IMR-90 (cell line): Measurements from ENCODE around the gene GPR180. TPM values are rescaled to one million over a fixed set of nuclear protein-coding genes. Genes with fewer than 3 reads are reported as not detected.

Experiments used
- ATAC-seq: fragments of 200-7000 bp; cut with Tn5 transposase; 2 replicates; pipeline ENCODE4 v1.9.1; 2020; ENCODE audit warnings: low read depth, mild to moderate bottlenecking, moderate library complexity
- BruUV-seq: library from RNA; stranded (reverse); fragments of 400-500 nt; replicated peaks from 2 replicates; lab custom pipeline; 2021; lab: Mats Ljungman, UMichigan
- CTCF ChIA-PET: fragments of 300-600 bp; formaldehyde crosslinking; extraction: SDS; loops from one replicate; lab custom pipeline; 2021; ENCODE audit warnings: antibody characterized with exemption; lab: Yijun Ruan, JAX
- POLR2A ChIA-PET: fragments of 300-600 bp; sonication (Branson Sonifier 250); formaldehyde crosslinking; loops from one replicate; lab custom pipeline; 2022; ENCODE audit warnings: antibody characterized with exemption; ENCODE audit not compliant: unreplicated experiment; lab: Charles Lee
- DNase-seq: peaks from one replicate; pipeline ENCODE4 v3.0.0; 2013
- H2AFZ ChIP-seq: replicated peaks from 2 replicates; pipeline ENCODE3; 2013; ENCODE audit warnings: low read length, mild to moderate bottlenecking; ENCODE audit not compliant: poor library complexity
- H2AK5ac ChIP-seq: 2 replicates; pipeline ENCODE4 v1.6.1; 2013; ENCODE audit warnings: low read depth, low read length, inconsistent platforms
- H2AK9ac ChIP-seq: replicated peaks from 2 replicates; pipeline ENCODE3; 2013; ENCODE audit warnings: mild to moderate bottlenecking, low read depth, low read length, moderate library complexity; ENCODE audit not compliant: poor library complexity
- H2BK120ac ChIP-seq: 2 replicates; pipeline ENCODE4 v1.6.1; 2013; ENCODE audit warnings: low read depth, low read length, inconsistent platforms
- H2BK15ac ChIP-seq: 3 replicates; pipeline ENCODE4 v1.6.1; 2013; ENCODE audit warnings: low read depth, low read length, inconsistent platforms
- H2BK20ac ChIP-seq: 2 replicates; pipeline ENCODE4 v1.6.1; 2013; ENCODE audit warnings: low read depth, mild to moderate bottlenecking, inconsistent platforms, low read length, moderate library complexity
- H2BK5ac ChIP-seq: 2 replicates; pipeline ENCODE4 v1.6.1; 2013; ENCODE audit warnings: mild to moderate bottlenecking, low read depth, low read length, inconsistent platforms; ENCODE audit not compliant: poor library complexity, severe bottlenecking
- H3K14ac ChIP-seq: replicated peaks from 2 replicates; pipeline ENCODE4 v1.6.1; 2013; ENCODE audit warnings: low read depth, low read length, inconsistent platforms
- H3K18ac ChIP-seq: 2 replicates; pipeline ENCODE4 v1.6.1; 2013; ENCODE audit warnings: low read depth, low read length, control low read depth
- H3K23ac ChIP-seq: 2 replicates; pipeline ENCODE4 v1.6.1; 2013; ENCODE audit warnings: low read depth, low read length, inconsistent platforms
- H3K27ac ChIP-seq: 2 replicates; pipeline ENCODE4 v1.5.1; 2013; ENCODE audit warnings: mild to moderate bottlenecking, control low read depth, low read length; ENCODE audit not compliant: insufficient read depth
- H3K27me3 ChIP-seq: 2 replicates; pipeline ENCODE4 v1.6.1; 2013; ENCODE audit warnings: low read length; ENCODE audit not compliant: control insufficient read depth, insufficient read depth
- H3K36me3 ChIP-seq: 2 replicates; pipeline ENCODE4 v1.6.1; 2013; ENCODE audit warnings: low read length, mixed read lengths; ENCODE audit not compliant: control insufficient read depth, insufficient read depth
- H3K4ac ChIP-seq: 2 replicates; pipeline ENCODE4 v1.6.1; 2013; ENCODE audit warnings: low read depth, low read length, inconsistent platforms
- H3K4me1 ChIP-seq: 2 replicates; pipeline ENCODE4 v1.6.1; 2013; ENCODE audit warnings: low read length, mixed read lengths; ENCODE audit not compliant: control insufficient read depth, insufficient read depth
- H3K4me2 ChIP-seq: 2 replicates; pipeline ENCODE4 v1.6.1; 2013; ENCODE audit warnings: low read depth, mild to moderate bottlenecking, control low read depth, low read length, moderate library complexity
- H3K4me3 ChIP-seq: 2 replicates; pipeline ENCODE4 v1.5.1; 2013; ENCODE audit warnings: low read depth, mild to moderate bottlenecking, control low read depth, low read length, moderate library complexity; ENCODE audit not compliant: insufficient read depth
- H3K56ac ChIP-seq: 2 replicates; pipeline ENCODE4 v1.6.1; 2013; ENCODE audit warnings: low read length, inconsistent platforms; ENCODE audit not compliant: insufficient read depth; ENCODE audit errors: extremely low read depth
- H3K79me1 ChIP-seq, 2 experiments: 2 replicates each; pipeline ENCODE4 v1.6.1; 2013; ENCODE audit warnings: low read length in 2 of 2, inconsistent platforms in 1 of 2, low read depth in 1 of 2
- H3K9ac ChIP-seq: 2 replicates; pipeline ENCODE4 v1.6.1; 2013; ENCODE audit warnings: low read depth, low read length, control low read depth
- H3K9me1 ChIP-seq: 2 replicates; pipeline ENCODE4 v1.6.1; 2013; ENCODE audit warnings: low read length, inconsistent platforms; ENCODE audit not compliant: insufficient read depth
- H3K9me3 ChIP-seq: 2 replicates; pipeline ENCODE4 v1.6.1; 2013; ENCODE audit warnings: low read length; ENCODE audit not compliant: control insufficient read depth, insufficient read depth
- H4K20me1 ChIP-seq: 2 replicates; pipeline ENCODE4 v1.6.1; 2013; ENCODE audit warnings: low read length, inconsistent platforms; ENCODE audit not compliant: insufficient read depth
- H4K5ac ChIP-seq: 2 replicates; pipeline ENCODE4 v1.6.1; 2013; ENCODE audit warnings: mild to moderate bottlenecking, low read depth, low read length, control low read depth
- H4K8ac ChIP-seq, 2 experiments: 2 replicates each; pipeline ENCODE4 v1.6.1; 2013; ENCODE audit warnings: low read depth in 2 of 2, low read length in 2 of 2, control low read depth in 1 of 2, inconsistent platforms in 1 of 2
- H4K91ac ChIP-seq: 2 replicates; pipeline ENCODE4 v1.6.1; 2013; ENCODE audit warnings: low read depth, low read length, inconsistent platforms; ENCODE audit not compliant: insufficient read depth
- BHLHE40 ChIP-seq: fragments of 150-350 bp; IDR thresholded peaks from 2 replicates; pipeline ENCODE4 v1.6.1; 2016; ENCODE audit warnings: mild to moderate bottlenecking, low read depth, low read length
- CEBPB ChIP-seq: IDR thresholded peaks from 2 replicates; pipeline ENCODE4 v1.6.1; 2012; ENCODE audit warnings: low read depth, low read length, improper control_type of control experiment
- CHD1 ChIP-seq: IDR thresholded peaks from 2 replicates; pipeline ENCODE4 v1.6.1; 2012; ENCODE audit warnings: low read depth, low read length, improper control_type of control experiment
- FOS ChIP-seq: fragments of 150-350 bp; IDR thresholded peaks from 2 replicates; pipeline ENCODE4 v1.6.1; 2016; ENCODE audit warnings: low read depth, low read length
- MAFK ChIP-seq: IDR thresholded peaks from 2 replicates; pipeline ENCODE4 v1.6.1; 2012; ENCODE audit warnings: low read depth, low read length, improper control_type of control experiment
- MAZ ChIP-seq: IDR thresholded peaks from 2 replicates; pipeline ENCODE4 v1.6.1; 2012; ENCODE audit warnings: low read depth, mild to moderate bottlenecking, low read length, improper control_type of control experiment, moderate library complexity, borderline replicate concordance
- MXI1 ChIP-seq: IDR thresholded peaks from 2 replicates; pipeline ENCODE4 v1.6.1; 2012; ENCODE audit warnings: low read depth, mild to moderate bottlenecking, low read length, moderate library complexity, borderline replicate concordance
- NFE2L2 ChIP-seq: fragments of 150-350 bp; IDR thresholded peaks from 2 replicates; pipeline ENCODE4 v1.6.1; 2016; ENCODE audit warnings: low read depth, mild to moderate bottlenecking, low read length
- POLR2A ChIP-seq: IDR thresholded peaks from 2 replicates; pipeline ENCODE4 v1.6.1; 2012; ENCODE audit warnings: mild to moderate bottlenecking, low read depth, low read length
- RAD21 ChIP-seq: IDR thresholded peaks from 2 replicates; pipeline ENCODE4 v1.6.1; 2012; ENCODE audit warnings: low read length, improper control_type of control experiment
- RCOR1 ChIP-seq: IDR thresholded peaks from 2 replicates; pipeline ENCODE4 v1.6.1; 2012; ENCODE audit warnings: mild to moderate bottlenecking, low read length, improper control_type of control experiment; ENCODE audit not compliant: insufficient replicate concordance
- RFX5 ChIP-seq: IDR thresholded peaks from 2 replicates; pipeline ENCODE4 v1.8.0; 2012; ENCODE audit warnings: low read depth, mild to moderate bottlenecking, low read length, moderate library complexity
- SMC3 ChIP-seq: fragments of 150-350 bp; IDR thresholded peaks from 2 replicates; pipeline ENCODE4 v1.6.1; 2016; ENCODE audit warnings: low read depth, mild to moderate bottlenecking, antibody characterized with exemption, low read length, moderate library complexity
- USF2 ChIP-seq: fragments of 150-350 bp; IDR thresholded peaks from 2 replicates; pipeline ENCODE4 v1.6.1; 2017; ENCODE audit warnings: mild to moderate bottlenecking, antibody characterized with exemption, low read length, low read depth
- WGBS, 2 experiments: methylation state at CpG; one replicate each; pipeline versions ENCODE4 v1.1.5 to v1.1.7; 2013; ENCODE audit warnings: missing lambda C conversion rate in 2 of 2; ENCODE audit not compliant: insufficient read length in 1 of 2; ENCODE audit errors: extremely low coverage in 2 of 2; 5-methylcytosine and 5-hydroxymethylcytosine counted together
- dilution Hi-C: fragments of 300-500 bp; cut with HindIII; formaldehyde crosslinking; loops from one replicate; pipeline ENCODE4 v1.14.3; 2018; ENCODE audit warnings: low sequenced_read_pairs; ENCODE audit not compliant: unreplicated experiment
- in situ Hi-C: fragments of 300-500 bp; cut with MboI; formaldehyde crosslinking; loops from 3 replicates; pipeline ENCODE4 v1.14.3; 2019; ENCODE audit warnings: low sequenced_read_pairs, inconsistent platforms, mixed read lengths
- intact Hi-C: fragments of 100-400 bp; cut with micrococcal nuclease; formaldehyde crosslinking; loops from 2 replicates; pipeline ENCODE4 v1.10.0; 2022
- polyA plus RNA-seq, 3 experiments: library from polyadenylated mRNA; depleted of rRNA; stranded (reverse); fragments of >200 nt; gene quantifications; 2 replicates each; pipeline ENCODE4 v1.2.3, GENCODE V29; 2012; ENCODE audit warnings: low replicate concordance in 1 of 3
- total RNA-seq: library from RNA; depleted of rRNA; stranded (reverse); fragments of >200 nt; gene quantifications from 2 replicates; pipeline ENCODE4 v1.2.3, GENCODE V29; 2012
- TF ChIP-seq, protein P1 (sequence below): fragments of 150-350 bp; IDR thresholded peaks from 2 replicates; pipeline ENCODE4 v1.6.1; 2016; ENCODE audit warnings: low read depth, mild to moderate bottlenecking, low read length, moderate library complexity, borderline replicate concordance
- TF ChIP-seq, protein P2 (sequence below): conservative IDR thresholded peaks from 2 replicates; pipeline ENCODE4 v1.5.1; 2012; ENCODE audit warnings: mild to moderate bottlenecking, low read depth, low read length, improper control_type of control experiment

The GPR180 gene
- total and polyA plus RNA-seq, 2 of the 4 experiments (the other 2 are of a cell fraction): 2.8 to 10.8 TPM

DNA sequence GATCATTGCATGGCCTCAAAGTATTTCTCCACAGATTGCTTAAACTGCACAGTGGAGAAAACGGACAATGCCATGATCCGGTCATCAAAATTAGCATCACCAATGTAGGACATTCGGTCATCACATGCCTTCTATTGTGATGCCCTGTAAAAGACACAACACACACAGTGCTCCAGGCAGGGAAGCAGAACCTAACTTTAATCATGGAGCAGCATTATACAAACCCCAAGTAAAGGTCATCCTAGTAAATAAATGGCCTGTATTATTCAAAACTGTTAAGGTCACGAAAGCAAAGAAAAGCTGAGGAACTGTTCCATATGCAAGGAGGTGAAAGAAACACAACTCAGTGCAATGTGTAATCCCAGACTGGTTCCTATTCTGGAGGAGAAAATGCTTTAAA is 47.9 kb upstream of the GPR180 start:
- dilution Hi-C loops: no loop called here

More for the DNA sequence above, 47.9 kb upstream of the GPR180 start:
- H4K91ac ChIP-seq: no peak overlapping the region
- H2BK15ac ChIP-seq: no peak overlapping the region
- no peaks in the 10 kb centered on the region for H3K9me1 ChIP-seq
- H2AK9ac ChIP-seq: no peak overlapping the region
- TF ChIP-seq MXI1: no peak
- no peak for TF ChIP-seq POLR2A
- no peak for TF ChIP-seq RCOR1
- no peak for TF ChIP-seq NFE2L2
- no peak for TF ChIP-seq MAFK
- no peak for TF ChIP-seq RAD21
- no peak for TF ChIP-seq CHD1
- TF ChIP-seq CEBPB: no peak
- TF ChIP-seq, protein P1, sequence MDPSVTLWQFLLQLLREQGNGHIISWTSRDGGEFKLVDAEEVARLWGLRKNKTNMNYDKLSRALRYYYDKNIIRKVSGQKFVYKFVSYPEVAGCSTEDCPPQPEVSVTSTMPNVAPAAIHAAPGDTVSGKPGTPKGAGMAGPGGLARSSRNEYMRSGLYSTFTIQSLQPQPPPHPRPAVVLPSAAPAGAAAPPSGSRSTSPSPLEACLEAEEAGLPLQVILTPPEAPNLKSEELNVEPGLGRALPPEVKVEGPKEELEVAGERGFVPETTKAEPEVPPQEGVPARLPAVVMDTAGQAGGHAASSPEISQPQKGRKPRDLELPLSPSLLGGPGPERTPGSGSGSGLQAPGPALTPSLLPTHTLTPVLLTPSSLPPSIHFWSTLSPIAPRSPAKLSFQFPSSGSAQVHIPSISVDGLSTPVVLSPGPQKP: no peak
- no peak for TF ChIP-seq MAZ
- TF ChIP-seq, protein P2, sequence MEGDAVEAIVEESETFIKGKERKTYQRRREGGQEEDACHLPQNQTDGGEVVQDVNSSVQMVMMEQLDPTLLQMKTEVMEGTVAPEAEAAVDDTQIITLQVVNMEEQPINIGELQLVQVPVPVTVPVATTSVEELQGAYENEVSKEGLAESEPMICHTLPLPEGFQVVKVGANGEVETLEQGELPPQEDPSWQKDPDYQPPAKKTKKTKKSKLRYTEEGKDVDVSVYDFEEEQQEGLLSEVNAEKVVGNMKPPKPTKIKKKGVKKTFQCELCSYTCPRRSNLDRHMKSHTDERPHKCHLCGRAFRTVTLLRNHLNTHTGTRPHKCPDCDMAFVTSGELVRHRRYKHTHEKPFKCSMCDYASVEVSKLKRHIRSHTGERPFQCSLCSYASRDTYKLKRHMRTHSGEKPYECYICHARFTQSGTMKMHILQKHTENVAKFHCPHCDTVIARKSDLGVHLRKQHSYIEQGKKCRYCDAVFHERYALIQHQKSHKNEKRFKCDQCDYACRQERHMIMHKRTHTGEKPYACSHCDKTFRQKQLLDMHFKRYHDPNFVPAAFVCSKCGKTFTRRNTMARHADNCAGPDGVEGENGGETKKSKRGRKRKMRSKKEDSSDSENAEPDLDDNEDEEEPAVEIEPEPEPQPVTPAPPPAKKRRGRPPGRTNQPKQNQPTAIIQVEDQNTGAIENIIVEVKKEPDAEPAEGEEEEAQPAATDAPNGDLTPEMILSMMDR: no peak
- TF ChIP-seq USF2: no peak
- TF ChIP-seq FOS: no peak
- TF ChIP-seq RFX5: no peak
- no peak for TF ChIP-seq SMC3
- no peak for TF ChIP-seq BHLHE40
- H4K20me1 ChIP-seq: no peaks in the 10 kb centered on the region; the same call in 1 of the 2 replicates
- no peak overlapping the region for H2AK5ac ChIP-seq
- in situ Hi-C loops: no loop called here
- H2BK20ac ChIP-seq: no peak overlapping the region
- no peak for ATAC-seq
- H2BK5ac ChIP-seq: no peak overlapping the region
- WGBS, 2 experiments: no CpG with 5 or more reads among the region's 4 CpGs
- no peak overlapping the region for H2BK120ac ChIP-seq
- intact Hi-C loops: no loop called here
- H3K14ac ChIP-seq: no peak overlapping the region
- no peak overlapping the region for H3K4me2 ChIP-seq
- H4K8ac ChIP-seq: no peak overlapping the region
- H3K27me3 ChIP-seq: no peaks in the 10 kb centered on the region
- no TSS peak for BruUV-seq
- CTCF ChIA-PET: no interaction called here
- H3K18ac ChIP-seq: no peak overlapping the region
- no peak overlapping the region for H2AFZ ChIP-seq
- H3K56ac ChIP-seq: no peak overlapping the region
- no peaks in the 10 kb centered on the region for H3K4me1 ChIP-seq
- H3K23ac ChIP-seq: no peak overlapping the region
- no peak overlapping the region for H3K4ac ChIP-seq
- no peaks in the 10 kb centered on the region for H3K36me3 ChIP-seq
- POLR2A ChIA-PET: no interaction called here
- no peak overlapping the region for H4K5ac ChIP-seq
- no peak overlapping the region for H3K4me3 ChIP-seq
- no peaks in the 10 kb centered on the region for H3K79me1 ChIP-seq
- no peak for DNase-seq
- H3K9ac ChIP-seq: no peak overlapping the region
- H3K9me3 ChIP-seq: no peaks in the 10 kb centered on the region
- H3K27ac ChIP-seq: no peak overlapping the region
